ENCODE results near the gene SEC31B. TPM values are rescaled to one million over a fixed set of nuclear protein-coding genes. Genes with fewer than 3 reads are reported as not detected.

The SEC31B gene
- total RNA-seq, 1 donor from 2014 or later, result 20.9 TPM

- peaks cover 5% of the 10 kb centered on the region for H3K36me3 Mint-ChIP-seq
- H3K27me3 Mint-ChIP-seq, result no peaks in the 10 kb centered on the region
- no peak within 1 kb of the TSS for H3K4me3 Mint-ChIP-seq
- peak; percentile 91 for TF ChIP-seq CTCF (conservative IDR thresholded peaks at IDR 0.05)
- no peaks in the 10 kb centered on the region for H3K9me3 Mint-ChIP-seq
- H3K27ac Mint-ChIP-seq, result peak within 1 kb of the TSS; percentile 50
- DNase-seq (ENCODE audit: extremely low spot score, unreplicated experiment), result peak; percentile 89
- H3K4me1 Mint-ChIP-seq (ENCODE audit: unreplicated experiment), result peaks cover 18% of the 10 kb centered on the region
Measured at GRCh38 chr10:100535715-100536353, 16.2 kb upstream of the SEC31B start, which contains the start of gene HIF1AN. Gene HIF1AN, plus strand, starts transcription at chr10:100535943. Its CDS starts 16 bp downstream, at chr10:100535959.

- Mint-ChIP-seq H3K9me3 (no peaks in the 10 kb centered on the region), H3K4me3 (no peak overlapping the region), H3K27me3 (no peaks in the 10 kb centered on the region), H3K36me3 (peaks cover under 1% of the 10 kb centered on the region), H3K4me1 (ENCODE audit: unreplicated experiment) (peaks cover 19% of the 10 kb centered on the region), H3K27ac (no peak overlapping the region)
- DNase-seq (ENCODE audit: extremely low spot score, unreplicated experiment), result no peak
- no peak for TF ChIP-seq CTCF (conservative IDR thresholded peaks at IDR 0.05)
Measured at GRCh38 chr10:100535338-100535714, 15.7 kb upstream of the SEC31B start.

GRCh38 chr10:100534726-100535125, 15.1 kb upstream of the SEC31B start:
- H3K4me3 Mint-ChIP-seq, result no peak overlapping the region
- H3K9me3 Mint-ChIP-seq, result no peaks in the 10 kb centered on the region
- TF ChIP-seq CTCF (conservative IDR thresholded peaks at IDR 0.05), result no peak
- peaks cover 25% of the 10 kb centered on the region for H3K4me1 Mint-ChIP-seq (ENCODE audit: unreplicated experiment)
- H3K36me3 Mint-ChIP-seq, result no peaks in the 10 kb centered on the region
- DNase-seq (ENCODE audit: extremely low spot score, unreplicated experiment), result no peak
- no peak overlapping the region for H3K27ac Mint-ChIP-seq
- H3K27me3 Mint-ChIP-seq, result no peaks in the 10 kb centered on the region

- no peak for TF ChIP-seq CTCF (conservative IDR thresholded peaks at IDR 0.05)
- H3K27ac Mint-ChIP-seq, result no peak overlapping the region
- H3K4me3 Mint-ChIP-seq, result no peak overlapping the region
- no peaks in the 10 kb centered on the region for H3K27me3 Mint-ChIP-seq
- no peaks in the 10 kb centered on the region for H3K9me3 Mint-ChIP-seq
- H3K36me3 Mint-ChIP-seq, result peaks cover 2% of the 10 kb centered on the region
- peaks cover 19% of the 10 kb centered on the region for H3K4me1 Mint-ChIP-seq (ENCODE audit: unreplicated experiment)
- no peak for DNase-seq (ENCODE audit: extremely low spot score, unreplicated experiment)
Measured at GRCh38 chr10:100531761-100532160, 12.1 kb upstream of the SEC31B start.

- no peaks in the 10 kb centered on the region for H3K27me3 Mint-ChIP-seq
- H3K4me3 Mint-ChIP-seq, result peak within 1 kb of the TSS; percentile 100
- DNase-seq (ENCODE audit: extremely low spot score, unreplicated experiment), result peak; percentile 91
- H3K4me1 Mint-ChIP-seq (ENCODE audit: unreplicated experiment), result peaks cover 14% of the 10 kb centered on the region
- H3K36me3 Mint-ChIP-seq, result peaks cover 14% of the 10 kb centered on the region
- TF ChIP-seq CTCF (conservative IDR thresholded peaks at IDR 0.05), result no peak
- H3K27ac Mint-ChIP-seq, result peak within 1 kb of the TSS; percentile 85
- no peaks in the 10 kb centered on the region for H3K9me3 Mint-ChIP-seq
Measured at GRCh38 chr10:100529475-100530298, 10.0 kb upstream of the SEC31B start, which contains the start of gene NDUFB8. Gene NDUFB8, minus strand, starts transcription at chr10:100529871. Its CDS starts 20 bp downstream, at chr10:100529851.

Measured in type B pancreatic cell (in vitro differentiated cells).